Measurements from ENCODE around the gene DAPK2. TPM values are rescaled to one million over a fixed set of nuclear protein-coding genes. Genes with fewer than 3 reads are reported as not detected.

Gene DAPK2
- total RNA-seq, 1 donor from 2014 or later: 1.6 TPM

- Mint-ChIP-seq H3K4me1 (ENCODE audit: low read depth) (peaks cover 25% of the 10 kb centered on the region), H3K27me3 (ENCODE audit: low read depth) (no peaks in the 10 kb centered on the region), H3K36me3 (ENCODE audit: low read depth) (no peaks in the 10 kb centered on the region), H3K9me3 (ENCODE audit: low read depth) (no peaks in the 10 kb centered on the region), H3K4me3 (ENCODE audit: unreplicated experiment) (no peak overlapping the region), H3K27ac (ENCODE audit: unreplicated experiment) (peak overlapping the region; percentile 49)
- DNase-seq (ENCODE audit: low spot score): no peak
- no peak for TF ChIP-seq CTCF (IDR thresholded peaks at IDR 0.05)
Observed at GRCh38 chr15:63857461-63857856, 188.8 kb downstream of the DAPK2 start.

Small RNA genes lying within 50 kb of the gene (microRNA-seq; reads per million reads assigned to microRNA genes)
- not detected for gene MIR422A (ENCODE audit: borderline number of aligned reads)

Other genes with a start within 250 kb of the DAPK2 start
- gene HERC1, start 212.5 kb downstream of the DAPK2 start, total RNA-seq: 54.0 to 86.1 TPM (median 59.0 TPM) in 3 replicates
- gene CIAO2A, start 47.4 kb upstream of the DAPK2 start, total RNA-seq: 26.3 to 30.1 TPM (median 28.7 TPM) in 3 replicates
- 71.3 to 95.0 TPM (median 72.2 TPM) in 3 replicates for gene SNX1, start 49.5 kb upstream of the DAPK2 start, total RNA-seq
- gene SNX22, start 105.2 kb upstream of the DAPK2 start, total RNA-seq: 0.15 to 0.28 TPM (median 0.27 TPM) in 3 replicates
- gene PPIB, start 116.5 kb upstream of the DAPK2 start, total RNA-seq: 706 to 1,018 TPM (median 713 TPM) in 3 replicates

All from chondrocyte (in vitro differentiated cells).